ENCODE data around the gene TMEM222. TPM values are rescaled to one million over a fixed set of nuclear protein-coding genes. Genes with fewer than 3 reads are reported as not detected.

TMEM222 gene
- total RNA-seq, 1 experiment from 2014 or later, result 28.7 TPM

- DNase-seq (ENCODE audit: low spot score), result no peak
- Mint-ChIP-seq H3K4me1 (peaks cover 25% of the 10 kb centered on the region), H3K4me3 (no peak overlapping the region), H3K9me3 (no peaks in the 10 kb centered on the region), H3K27me3 (ENCODE audit: low read depth) (no peaks in the 10 kb centered on the region), H3K36me3 (peaks cover 3% of the 10 kb centered on the region), H3K27ac (peak overlapping the region; percentile 73)
- CTCF ChIA-PET, result interaction anchor here (0.6 to 9.0 kb wide), 22 partner anchors 11 to 364 kb away, joined by 3 to 260 read pairs (median 20); partner anchors contain the start of genes CD164L2 and MAP3K6
- no peak for ATAC-seq
- TF ChIP-seq ATF6 (CRISPR knock-in tag; IDR thresholded peaks at IDR 0.05) (no peak), HMGA2 (CRISPR knock-in tag; IDR thresholded peaks at IDR 0.05) (no peak), ZNF532 (CRISPR knock-in tag; IDR thresholded peaks at IDR 0.05; ENCODE audit: borderline replicate concordance) (no peak), TEAD1 (CRISPR knock-in tag; IDR thresholded peaks at IDR 0.05) (no peak), ZNF138 (CRISPR knock-in tag; conservative IDR thresholded peaks at IDR 0.05) (no peak), CDX4 (CRISPR knock-in tag; IDR thresholded peaks at IDR 0.05; ENCODE audit: borderline replicate concordance) (no peak), IRF1 (CRISPR knock-in tag; IDR thresholded peaks at IDR 0.05) (no peak), ARID4B (CRISPR knock-in tag; IDR thresholded peaks at IDR 0.05; ENCODE audit: borderline replicate concordance) (no peak), AFF4 (CRISPR knock-in tag; IDR thresholded peaks at IDR 0.05; ENCODE audit: borderline replicate concordance) (no peak), ZSCAN18 (CRISPR knock-in tag; IDR thresholded peaks at IDR 0.05) (no peak), KAT7 (CRISPR knock-in tag; IDR thresholded peaks at IDR 0.05; ENCODE audit: borderline replicate concordance) (no peak), ZBTB43 (CRISPR knock-in tag; IDR thresholded peaks at IDR 0.05) (no peak)
- POLR2A ChIA-PET, result interaction anchor here (1.1 kb wide), 1 partner anchor 66 kb away, joined by 3 read pairs; no protein-coding TSS in a partner anchor
These were observed 23.2 kb upstream of the TMEM222 start for GRCh38 chr1:27298632-27299384.
